Pancreas (tissue), 10 donors: ENCODE results near the gene PRSS58. TPM values are rescaled to one million over a fixed set of nuclear protein-coding genes. Genes with fewer than 3 reads are reported as not detected.

Source experiments
- ATAC-seq, 4 donors: fragments of 200-7000 bp; cut with Tn5 transposase; one replicate each; pipeline versions ENCODE4 v1.8.0 to v1.9.1; 2020; ENCODE audit warnings: mild to moderate bottlenecking in 4 of 4, moderate library complexity in 4 of 4
- DNase-seq, 6 donors: peaks; one replicate each; pipeline ENCODE4 v3.0.0-alpha.2; 2020
- FAIRE-seq: peaks from 2 replicates; lab custom pipeline; 2012; peaks lifted over from hg19 to GRCh38; lab: Jason Lieb, UNC
- H3K27ac ChIP-seq, 4 donors: fragments of 200-600 bp; sonication (generic); 1 replicate in 3 of 4; 2 replicates in 1 of 4; pipeline versions ENCODE4 v1.5.0 to v1.8.0; 2020
- H3K27me3 ChIP-seq, 4 donors: fragments of 200-600 bp; one replicate each; pipeline ENCODE4 v1.8.0; 2021
- H3K36me3 ChIP-seq, 3 donors: fragments of 200-600 bp; sonication (generic) in 1 of 3; one replicate each; pipeline versions ENCODE4 v1.5.0 to v1.8.0; 2020 to 2021
- H3K4me1 ChIP-seq, 3 donors: fragments of 200-600 bp; one replicate each; pipeline ENCODE4 v1.8.0; 2021
- H3K4me3 ChIP-seq, 4 donors: fragments of 200-600 bp; sonication (generic) in 2 of 4; one replicate each; pipeline versions ENCODE4 v1.5.0 to v1.8.0; 2020 to 2021
- H3K9me3 ChIP-seq, 4 donors: fragments of 200-600 bp; one replicate each; pipeline ENCODE4 v1.8.0; 2021
- CTCF ChIP-seq, 4 donors: fragments of 200-600 bp; sonication (generic) in 3 of 4; IDR thresholded peaks; one replicate each; pipeline versions ENCODE4 v1.5.0 to v1.8.0; 2021; ENCODE audit warnings: antibody characterized with exemption in 4 of 4
- WGBS, 2 donors: extraction: QIAGEN DNeasy Blood & Tissue Kit; methylation state at CpG; one replicate each; pipeline ENCODE4 v1.1.7; 2013; 5-methylcytosine and 5-hydroxymethylcytosine counted together
- intact Hi-C, 3 donors: fragments of 100-400 bp; cut with DNase I; formaldehyde crosslinking; loops; one replicate each; pipeline versions ENCODE4 v1.11.1 to v1.14.2; 2022
- polyA plus RNA-seq, 2 donors: library from polyadenylated mRNA; stranded (reverse); fragments of 200-250 nt; gene quantifications; one replicate each; pipeline ENCODE4 v1.2.3, GENCODE V29; 2013
- total RNA-seq, 6 donors: library from RNA; stranded (reverse); fragmentation: NEBNext Ultra II Directional in 4 of 6; extraction: Animal tissue kit (Norgen Biotek cat#: 25700) in 4 of 6; gene quantifications; one replicate each; pipeline versions ENCODE4 v1.2.1 to v1.2.4, GENCODE V29; 2021 to 2023
- donor health status: healthy with polysubstance abuse.
- donor health status: DM: no; HTN: no; CAD: no; lungs with moderate emphysema.
- donor health status: DM: no; HTN: no; CAD: no.
- donor health status: control.
- donor health status: control.
- donor health status: Bipolar disorder and iron deficiency.
- donor health status: DM: yes; HTN: yes; CAD: no.
- donor health status: DM: no; HTN: no; CAD: no.
- donor health status: DM: no; HTN: no; CAD: no.
- donor health status: DM: yes; HTN: yes; CAD: no.

The PRSS58 gene
- total and polyA plus RNA-seq, 8 donors: 0.19 TPM; not detected in 7

- H3K4me3 ChIP-seq: no peak overlapping the region
- no peak for FAIRE-seq
- H3K27me3 ChIP-seq: no peaks in the 10 kb centered on the region
- no peaks in the 10 kb centered on the region for H3K36me3 ChIP-seq
- no peaks in the 10 kb centered on the region for H3K4me1 ChIP-seq
- no peak for TF ChIP-seq CTCF (IDR thresholded peaks at IDR 0.05)
- peak in 1 of 4 donors; percentile 20 for ATAC-seq
- intact Hi-C loops: no loop called here
- no peak overlapping the region for H3K27ac ChIP-seq
- 62 to 64% methylated on average over 7 of the region's 7 CpGs for WGBS, 2 donors
- DNase-seq: no peak
- H3K9me3 ChIP-seq: no peaks in the 10 kb centered on the region
These were observed 26.1 kb downstream of the PRSS58 start for GRCh38 chr7:142231716-142232115.

GRCh38 chr7:142228537-142229104, 29.2 kb downstream of the PRSS58 start:
- intact Hi-C loops: no loop called here
- Histone ChIP-seq H3K36me3 (no peaks in the 10 kb centered on the region), H3K4me3 (no peak overlapping the region), H3K9me3 (no peaks in the 10 kb centered on the region), H3K27me3 (no peaks in the 10 kb centered on the region), H3K4me1 (no peaks in the 10 kb centered on the region), H3K27ac (no peak overlapping the region)
- FAIRE-seq (no peak), ATAC-seq (no peak), DNase-seq (no peak)
- WGBS, 2 donors: 46 to 53% methylated on average over 1 of the region's 1 CpG
- no peak for TF ChIP-seq CTCF (IDR thresholded peaks at IDR 0.05)

Other genes with a start within 250 kb of the PRSS58 start
- 10 to 100 TPM in 2 of 6 donors, 1 to 10 TPM in 4; 8.9 to 28.3 (median 9.7) TPM for gene MGAM2, start 146.3 kb downstream of the PRSS58 start, total RNA-seq
- 1 to 10 TPM; 1.3 to 4.1 TPM for gene MGAM2, start 146.3 kb downstream of the PRSS58 start, polyA plus RNA-seq